ENCODE measurements around the gene ZDHHC1.

Gene ZDHHC1

GRCh38 chr16:67442581-67443255 lies 26.4 kb upstream of the ZDHHC1 start:
- Histone ChIP-seq H3K27ac (replicated peaks) (no peak overlapping the region), H3K27me3 (ENCODE audit: insufficient read depth, poor library complexity, severe bottlenecking) (no peaks in the 10 kb centered on the region), H3K4me3 (replicated peaks; ENCODE audit: insufficient read depth, low read length) (no peak overlapping the region)
- no peak for TF ChIP-seq POLR2AphosphoS5 (IDR thresholded peaks at IDR 0.05; ENCODE audit: low read depth)
- TF ChIP-seq REST (IDR thresholded peaks at IDR 0.05; ENCODE audit: insufficient replicate concordance, low read depth): no peak
- TF ChIP-seq SPI1 (IDR thresholded peaks at IDR 0.05; ENCODE audit: borderline replicate concordance, low read depth): no peak
- no peak for TF ChIP-seq GABPA (IDR thresholded peaks at IDR 0.05; ENCODE audit: low read depth)
- no peak for TF ChIP-seq CTCF (IDR thresholded peaks at IDR 0.05; ENCODE audit: insufficient read depth, low read length)
- no peak for DNase-seq (ENCODE audit: low read depth in 1 of 2, low spot score in 1 of 2)

- Histone ChIP-seq H3K4me3 (replicated peaks; ENCODE audit: insufficient read depth, low read length) (no peak overlapping the region), H3K27me3 (ENCODE audit: insufficient read depth, poor library complexity, severe bottlenecking) (no peaks in the 10 kb centered on the region), H3K27ac (replicated peaks) (no peak overlapping the region)
- no peak for TF ChIP-seq CTCF (IDR thresholded peaks at IDR 0.05; ENCODE audit: insufficient read depth, low read length)
- no peak for TF ChIP-seq POLR2AphosphoS5 (IDR thresholded peaks at IDR 0.05; ENCODE audit: low read depth)
- TF ChIP-seq GABPA (IDR thresholded peaks at IDR 0.05; ENCODE audit: low read depth): no peak
- no peak for TF ChIP-seq REST (IDR thresholded peaks at IDR 0.05; ENCODE audit: insufficient replicate concordance, low read depth)
- no peak for TF ChIP-seq SPI1 (IDR thresholded peaks at IDR 0.05; ENCODE audit: borderline replicate concordance, low read depth)
- no peak for DNase-seq (ENCODE audit: low read depth in 1 of 2, low spot score in 1 of 2)
Measured at GRCh38 chr16:67441907-67442306, 25.6 kb upstream of the ZDHHC1 start.

- TF ChIP-seq GABPA (IDR thresholded peaks at IDR 0.05; ENCODE audit: low read depth) (no peak), REST (IDR thresholded peaks at IDR 0.05; ENCODE audit: insufficient replicate concordance, low read depth) (no peak), POLR2AphosphoS5 (IDR thresholded peaks at IDR 0.05; ENCODE audit: low read depth) (no peak), CTCF (IDR thresholded peaks at IDR 0.05; ENCODE audit: insufficient read depth, low read length) (no peak), SPI1 (IDR thresholded peaks at IDR 0.05; ENCODE audit: borderline replicate concordance, low read depth) (no peak)
- Histone ChIP-seq H3K27ac (replicated peaks) (no peak overlapping the region), H3K27me3 (ENCODE audit: insufficient read depth, poor library complexity, severe bottlenecking) (no peaks in the 10 kb centered on the region), H3K4me3 (replicated peaks; ENCODE audit: insufficient read depth, low read length) (no peak overlapping the region)
- DNase-seq (ENCODE audit: low read depth in 1 of 2, low spot score in 1 of 2): no peak
Measured at GRCh38 chr16:67441271-67441753, 25.0 kb upstream of the ZDHHC1 start.
